Heart left ventricle (tissue), 13 donors: Measurements from ENCODE around the gene PACS1.

Experiments used
- POLR2A ChIP-seq, 2 donors: fragments of 450-650 bp; IDR thresholded peaks; one replicate each; pipeline ENCODE4 v1.6.1; 2017; ENCODE audit warnings: antibody characterized with exemption in 2 of 2, mild to moderate bottlenecking in 2 of 2, moderate library complexity in 2 of 2
- TF ChIP-seq, protein P1 (sequence below), 12 donors: fragments of 200-600 bp; sonication (generic) in 4 of 12; IDR thresholded peaks; one replicate each; pipeline versions ENCODE4 v1.5.0 to v1.8.0; 2018 to 2022; ENCODE audit warnings: antibody characterized with exemption in 12 of 12, mild to moderate bottlenecking in 5 of 12
- donor health status: ischemic (EF 13 %, LVEDD 7.1; RV severe dilation, severe dysfunction).
- donor health status: DM: no; HTN: yes; CAD: no.
- donor health status: DM: no; HTN: no; CAD: no.
- donor health status: ischemic (EF 25% LVEDD 6.9; RV normal size, moderate dysfunction).
- donor health status: ischemic (EF 25% LVEDD 5.7; RV mildly dilated, moderate dysfunction).
- donor health status: ischemic (EF 35%, LVEDD 5.7; RV mildly dilated, moderate dysfunction).
- donor health status: nonischemic (EF 11% LVEDD 7.7; RV severe dilation, severe dysfunction).
- donor health status: DM: yes; HTN: yes; CAD: no.
- donor health status: PGD.
- donor health status: ischemic (EF 29% LVEDD 5.4; RV normal size, mild dysfunction).
- donor health status: nonischemic (EF 23%, LVEDD 6.1; RV moderate dilation, normal function).

DNA sequence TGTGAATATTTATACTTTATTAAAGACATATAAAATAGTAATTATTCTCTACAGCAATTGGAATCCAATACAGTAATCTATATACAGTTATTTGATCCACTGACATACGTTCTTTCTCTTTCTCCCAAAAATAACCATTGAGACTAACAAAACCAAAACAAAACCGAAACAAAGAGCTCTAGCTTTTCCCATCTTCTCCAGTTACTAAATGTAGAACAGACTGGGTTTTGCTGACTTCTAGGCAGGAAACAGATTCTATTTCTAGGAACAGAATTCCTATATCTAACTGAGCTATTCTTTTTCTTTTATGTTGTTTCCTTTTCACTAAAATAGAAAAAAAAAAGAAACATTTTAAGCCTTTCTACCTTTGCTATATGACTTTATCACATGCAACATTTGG is 80.1 kb downstream of the PACS1 start:
- no peak for TF ChIP-seq POLR2A (IDR thresholded peaks at IDR 0.05)
- TF ChIP-seq, protein P1, sequence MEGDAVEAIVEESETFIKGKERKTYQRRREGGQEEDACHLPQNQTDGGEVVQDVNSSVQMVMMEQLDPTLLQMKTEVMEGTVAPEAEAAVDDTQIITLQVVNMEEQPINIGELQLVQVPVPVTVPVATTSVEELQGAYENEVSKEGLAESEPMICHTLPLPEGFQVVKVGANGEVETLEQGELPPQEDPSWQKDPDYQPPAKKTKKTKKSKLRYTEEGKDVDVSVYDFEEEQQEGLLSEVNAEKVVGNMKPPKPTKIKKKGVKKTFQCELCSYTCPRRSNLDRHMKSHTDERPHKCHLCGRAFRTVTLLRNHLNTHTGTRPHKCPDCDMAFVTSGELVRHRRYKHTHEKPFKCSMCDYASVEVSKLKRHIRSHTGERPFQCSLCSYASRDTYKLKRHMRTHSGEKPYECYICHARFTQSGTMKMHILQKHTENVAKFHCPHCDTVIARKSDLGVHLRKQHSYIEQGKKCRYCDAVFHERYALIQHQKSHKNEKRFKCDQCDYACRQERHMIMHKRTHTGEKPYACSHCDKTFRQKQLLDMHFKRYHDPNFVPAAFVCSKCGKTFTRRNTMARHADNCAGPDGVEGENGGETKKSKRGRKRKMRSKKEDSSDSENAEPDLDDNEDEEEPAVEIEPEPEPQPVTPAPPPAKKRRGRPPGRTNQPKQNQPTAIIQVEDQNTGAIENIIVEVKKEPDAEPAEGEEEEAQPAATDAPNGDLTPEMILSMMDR (IDR thresholded peaks at IDR 0.05): no peak
